H1 (cell line): Measurements from ENCODE around the gene CLNS1A. TPM values are rescaled to one million over a fixed set of nuclear protein-coding genes. Genes with fewer than 3 reads are reported as not detected.

Source experiments
- CTCF ChIA-PET: fragments of 300-600 bp; sonication (Branson Sonifier 250); formaldehyde crosslinking; loops from one replicate; lab custom pipeline; 2021; ENCODE audit not compliant: partially characterized antibody; lab: Charles Lee
- POLR2A ChIA-PET: fragments of 300-600 bp; sonication (Branson Sonifier 250); formaldehyde crosslinking; loops from one replicate; lab custom pipeline; 2021; ENCODE audit warnings: inconsistent platforms; ENCODE audit not compliant: partially characterized antibody; lab: Charles Lee
- DNase-seq, 2 experiments: peaks; one replicate each; pipeline versions ENCODE4 v3.0.0 to v3.0.0-alpha.2; 2010 to 2022; ENCODE audit warnings: low spot score in 2 of 2, low read depth in 1 of 2, mixed read lengths in 1 of 2
- FAIRE-seq: peaks from 2 replicates; lab custom pipeline; 2011; peaks lifted over from hg19 to GRCh38; lab: Jason Lieb, UNC
- H2AFZ ChIP-seq: 2 replicates; pipeline ENCODE4 v1.8.1; 2012; ENCODE audit warnings: low read length, inconsistent platforms
- H2AK5ac ChIP-seq: 2 replicates; pipeline ENCODE4 v1.6.1; 2013; ENCODE audit warnings: low read depth, low read length
- H2BK120ac ChIP-seq: replicated peaks from 2 replicates; pipeline ENCODE3; 2013; ENCODE audit warnings: low read depth, low read length, inconsistent platforms
- H2BK12ac ChIP-seq: 2 replicates; pipeline ENCODE4 v1.6.1; 2013; ENCODE audit warnings: low read depth, low read length
- H2BK15ac ChIP-seq: 2 replicates; pipeline ENCODE4 v1.6.1; 2013; ENCODE audit warnings: low read length
- H2BK20ac ChIP-seq: 2 replicates; pipeline ENCODE4 v1.6.1; 2013; ENCODE audit warnings: low read length
- H2BK5ac ChIP-seq: 2 replicates; pipeline ENCODE4 v1.6.1; 2013; ENCODE audit warnings: low read depth, low read length
- H3K14ac ChIP-seq: 2 replicates; pipeline ENCODE4 v1.6.1; 2013; ENCODE audit warnings: inconsistent platforms; ENCODE audit not compliant: insufficient read length
- H3K18ac ChIP-seq: 2 replicates; pipeline ENCODE4 v1.6.1; 2013; ENCODE audit warnings: low read length; ENCODE audit errors: extremely low read depth
- H3K23ac ChIP-seq: 2 replicates; pipeline ENCODE4 v1.6.1; 2013; ENCODE audit warnings: inconsistent platforms; ENCODE audit not compliant: insufficient read length
- H3K23me2 ChIP-seq: 2 replicates; pipeline ENCODE4 v1.6.1; 2013; ENCODE audit warnings: low read depth, low read length
- H3K27ac ChIP-seq: 2 replicates; pipeline ENCODE4 v1.6.1; 2011; ENCODE audit warnings: low read depth, low read length, inconsistent platforms
- H3K27me3 ChIP-seq, 4 experiments: replicated peaks in 1 of 4; 1 replicate in 1 of 4; 2 replicates in 3 of 4; pipeline versions ENCODE4 v1.6.1 to v1.8.1; 2011 to 2013; ENCODE audit warnings: low read length in 3 of 4, mild to moderate bottlenecking in 3 of 4, inconsistent platforms in 2 of 4, mixed read lengths in 2 of 4, moderate library complexity in 1 of 4; ENCODE audit not compliant: control insufficient read depth in 3 of 4, insufficient read depth in 3 of 4; ENCODE audit errors: extremely low read depth in 1 of 4
- H3K36me3 ChIP-seq, 4 experiments: 2 replicates each; pipeline versions ENCODE4 v1.6.1 to v1.8.1; 2011 to 2013; ENCODE audit warnings: mild to moderate bottlenecking in 4 of 4, low read length in 3 of 4, moderate library complexity in 2 of 4, control low read depth in 1 of 4, inconsistent platforms in 1 of 4; ENCODE audit not compliant: insufficient read depth in 4 of 4, control insufficient read depth in 2 of 4
- H3K4ac ChIP-seq: replicated peaks from 2 replicates; pipeline ENCODE3; 2013; ENCODE audit warnings: low read length, low read depth, mixed read lengths, inconsistent platforms; ENCODE audit not compliant: insufficient read length
- H3K4me1 ChIP-seq, 4 experiments: replicated peaks in 1 of 4; 1 replicate in 1 of 4; 2 replicates in 3 of 4; pipeline versions ENCODE4 v1.6.1 to v1.8.1; 2011 to 2013; ENCODE audit warnings: low read length in 3 of 4, inconsistent platforms in 2 of 4, mixed read lengths in 1 of 4; ENCODE audit not compliant: insufficient read depth in 4 of 4, control insufficient read depth in 3 of 4
- H3K4me2 ChIP-seq, 2 experiments: 2 replicates each; pipeline versions ENCODE4 v1.6.1 to v1.8.1; 2011 to 2013; ENCODE audit warnings: low read depth in 2 of 2, low read length in 2 of 2, control low read depth in 1 of 2, inconsistent platforms in 1 of 2, mild to moderate bottlenecking in 1 of 2; ENCODE audit not compliant: insufficient read depth in 1 of 2
- H3K4me3 ChIP-seq, 4 experiments: fragments of 200-600, 300-600 bp in 1 of 4; sonication (generic), shearing (Covaris generic), sonication (Bioruptor Twin) in 1 of 4; 2 replicates each; pipeline versions ENCODE4 v1.5.1 to v1.8.1; 2011 to 2016; ENCODE audit warnings: low read length in 4 of 4, low read depth in 3 of 4, control low read depth in 2 of 4, inconsistent platforms in 2 of 4, mild to moderate bottlenecking in 2 of 4, mixed read lengths in 1 of 4, moderate library complexity in 1 of 4; ENCODE audit not compliant: insufficient read depth in 2 of 4; ENCODE audit errors: extremely low read depth in 1 of 4
- H3K56ac ChIP-seq: replicated peaks from 2 replicates; pipeline ENCODE3; 2013; ENCODE audit warnings: low read depth, mild to moderate bottlenecking, mixed read lengths, low read length, inconsistent platforms; ENCODE audit not compliant: insufficient read length
- H3K79me1 ChIP-seq: 2 replicates; pipeline ENCODE4 v1.6.1; 2013; ENCODE audit warnings: low read depth, low read length, control low read depth
- H3K79me2 ChIP-seq, 2 experiments: 2 replicates each; pipeline versions ENCODE4 v1.6.1 to v1.8.1; 2012 to 2013; ENCODE audit warnings: low read length in 2 of 2, mild to moderate bottlenecking in 2 of 2, inconsistent platforms in 1 of 2; ENCODE audit not compliant: insufficient read depth in 2 of 2, control insufficient read depth in 1 of 2
- H3K9ac ChIP-seq, 4 experiments: replicated peaks in 1 of 4; 1 replicate in 1 of 4; 2 replicates in 3 of 4; pipeline versions ENCODE4 v1.6.1 to v1.8.1; 2011 to 2013; ENCODE audit warnings: low read depth in 3 of 4, low read length in 3 of 4, control low read depth in 2 of 4, mild to moderate bottlenecking in 2 of 4, moderate library complexity in 2 of 4, inconsistent platforms in 1 of 4; ENCODE audit errors: extremely low read depth in 1 of 4
- H3K9me3 ChIP-seq, 2 experiments: 2 replicates each; pipeline versions ENCODE4 v1.6.1 to v1.8.1; 2012 to 2013; ENCODE audit warnings: mild to moderate bottlenecking in 2 of 2, moderate library complexity in 2 of 2, control low read depth in 1 of 2, inconsistent platforms in 1 of 2, low read depth in 1 of 2, low read length in 1 of 2, mixed read lengths in 1 of 2; ENCODE audit not compliant: insufficient read depth in 2 of 2
- H4K20me1 ChIP-seq, 2 experiments: replicated peaks in 1 of 2; 2 replicates each; pipeline versions ENCODE3 to v1.8.1; 2011 to 2013; ENCODE audit warnings: inconsistent platforms in 2 of 2, low read length in 2 of 2, mild to moderate bottlenecking in 1 of 2; ENCODE audit not compliant: insufficient read depth in 2 of 2, control insufficient read depth in 1 of 2
- H4K5ac ChIP-seq: 2 replicates; pipeline ENCODE4 v1.6.1; 2013; ENCODE audit warnings: low read length, low read depth, mixed read lengths, inconsistent platforms; ENCODE audit not compliant: insufficient read length
- H4K8ac ChIP-seq: 2 replicates; pipeline ENCODE4 v1.8.0; 2013; ENCODE audit warnings: mild to moderate bottlenecking, moderate library complexity, low read length, inconsistent platforms; ENCODE audit not compliant: insufficient read depth; ENCODE audit errors: extremely low read depth
- H4K91ac ChIP-seq: replicated peaks from 2 replicates; pipeline ENCODE3; 2013; ENCODE audit warnings: low read length, mixed read lengths, inconsistent platforms; ENCODE audit not compliant: insufficient read length
- RXRA ChIP-seq: IDR thresholded peaks from 2 replicates; pipeline ENCODE4 v1.6.1; 2011; ENCODE audit warnings: low read depth, mild to moderate bottlenecking, low read length, moderate library complexity; ENCODE audit not compliant: insufficient read depth
- WGBS, 2 experiments: shearing (Covaris generic) in 1 of 2; methylation state at CpG; one replicate each; pipeline versions ENCODE4 v1.1.6 to v1.1.7; 2013 to 2015; ENCODE audit warnings: low lambda C conversion rate in 2 of 2, mixed read lengths in 2 of 2, inconsistent platforms in 1 of 2, low coverage in 1 of 2, missing lambda C conversion rate in 1 of 2; ENCODE audit not compliant: insufficient replicate concordance in 2 of 2, insufficient coverage in 1 of 2, insufficient read length in 1 of 2; ENCODE audit errors: extremely low coverage in 1 of 2, missing lambda C conversion rate in 1 of 2; 5-methylcytosine and 5-hydroxymethylcytosine counted together
- polyA plus RNA-seq, 7 experiments: library from polyadenylated mRNA; depleted of rRNA in 3 of 7; stranded (reverse) in 5 of 7; unstranded in 2 of 7; fragments of >200 nt in 5 of 7; fragments of 200-250 nt in 2 of 7; gene quantifications; 1 replicate in 5 of 7; 2 replicates in 1 of 7; 4 replicates in 1 of 7; pipeline versions ENCODE4 v1.2.1 to v1.2.3, GENCODE V29; 2011 to 2013; ENCODE audit warnings: missing spikeins in 2 of 7, mixed read lengths in 2 of 7
- total RNA-seq: library from RNA; stranded (reverse); fragmentation: NEBNext Ultra II Directional; extraction: Animal tissue kit (Norgen Biotek cat#: 25700); gene quantifications from 2 replicates; pipeline ENCODE4 v1.2.1, GENCODE V29; 2021
- TF ChIP-seq, protein P1 (sequence below): IDR thresholded peaks from 2 replicates; pipeline ENCODE4 v1.6.1; 2012; ENCODE audit warnings: inconsistent platforms

CLNS1A gene
- total and polyA plus RNA-seq, 2 of the 8 experiments (the other 6 are each of a cell fraction or from before 2014, with no cell fraction given) = 136 to 177 TPM

GRCh38 chr11:77636731-77637344, 756 bp downstream of the CLNS1A start:
- Histone ChIP-seq H4K20me1 (peaks cover 2 to 3% of the 10 kb centered on the region in 2 experiments), H3K4me1 (peaks cover 2 to 7% (median 3%) of the 10 kb centered on the region in 4 experiments; a peak in 6 of 7 replicates), H2BK20ac (no peak overlapping the region), H3K23ac (no peak overlapping the region), H3K27me3 (no peaks in the 10 kb centered on the region), H3K4me2 (peak overlapping the region; percentile 76 to 82), H2BK12ac (no peak overlapping the region), H3K79me1 (peaks cover 6% of the 10 kb centered on the region), H3K56ac (no peak overlapping the region), H2BK5ac (no peak overlapping the region), H3K18ac (no peak overlapping the region), H3K4me3 (peak overlapping the region; percentile 83 to 94 (median 90)), H3K9ac (peak overlapping the region in 3 of 4 experiments; percentile 85 to 90 (median 90); a peak in 5 of 7 replicates), H2BK15ac (no peak overlapping the region), H3K14ac (no peak overlapping the region), H4K8ac (no peak overlapping the region), H2BK120ac (no peak overlapping the region), H3K36me3 (peaks cover 0 to 5% (median 0%) of the 10 kb centered on the region in 4 experiments; a peak in 3 of 8 replicates), H4K5ac (no peak overlapping the region), H3K4ac (no peak overlapping the region), H2AK5ac (no peak overlapping the region), H3K79me2 (peaks cover 14 to 55% of the 10 kb centered on the region in 2 experiments), H3K27ac (peak overlapping the region; percentile 76; the same call in 1 of the 2 replicates), H3K23me2 (peaks cover 5% of the 10 kb centered on the region; the same call in 1 of the 2 replicates), H4K91ac (no peak overlapping the region), H3K9me3 (no peaks in the 10 kb centered on the region), H2AFZ (no peak overlapping the region)
- POLR2A ChIA-PET = interaction anchor here (0.7 to 2.1 kb wide), 6 partner anchors 11 to 358 kb away, joined by 3 to 13 read pairs (median 4); partner anchors contain the start of gene INTS4
- WGBS, 2 experiments = 11% methylated on average over 13 of the region's 14 CpGs; no CpG with 5 or more reads in 1 of the 2 experiments
- CTCF ChIA-PET = no interaction called here
- no peak for DNase-seq
- FAIRE-seq = no peak
- no peak for TF ChIP-seq RXRA
- TF ChIP-seq, protein P1, sequence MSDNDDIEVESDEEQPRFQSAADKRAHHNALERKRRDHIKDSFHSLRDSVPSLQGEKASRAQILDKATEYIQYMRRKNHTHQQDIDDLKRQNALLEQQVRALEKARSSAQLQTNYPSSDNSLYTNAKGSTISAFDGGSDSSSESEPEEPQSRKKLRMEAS = peak; percentile 57
